OCI-LY7 (cell line): ENCODE data around the gene TCFL5. TPM values are rescaled to one million over a fixed set of nuclear protein-coding genes. Genes with fewer than 3 reads are reported as not detected.

Experiments
- BruUV-seq: library from RNA; stranded (reverse); fragments of 400-500 nt; replicated peaks from 2 replicates; lab custom pipeline; 2021; lab: Mats Ljungman, UMichigan
- CTCF ChIA-PET: fragments of 300-600 bp; sonication (Branson Sonifier 250); formaldehyde crosslinking; loops from one replicate; lab custom pipeline; 2022; ENCODE audit warnings: antibody characterized with exemption; ENCODE audit not compliant: unreplicated experiment; lab: Charles Lee
- POLR2A ChIA-PET: fragments of 300-600 bp; sonication (Branson Sonifier 250); formaldehyde crosslinking; loops from one replicate; lab custom pipeline; 2022; ENCODE audit warnings: antibody characterized with exemption; lab: Charles Lee
- DNase-seq: peaks from one replicate; pipeline ENCODE4 v3.0.0-alpha.2; 2015; ENCODE audit warnings: low spot score
- H2AFZ ChIP-seq: fragments of 200-600 bp; sonication (generic), shearing (Covaris generic); 2 replicates; pipeline ENCODE4 v1.6.1; 2014; ENCODE audit warnings: mild to moderate bottlenecking, antibody characterized with exemption, low read length, moderate library complexity
- H3K27ac ChIP-seq: fragments of 200-600 bp; sonication (generic); 2 replicates; pipeline ENCODE4 v1.5.1; 2014; ENCODE audit warnings: mixed run types, low read depth, mild to moderate bottlenecking, moderate library complexity, low read length, inconsistent platforms; ENCODE audit not compliant: poor library complexity, severe bottlenecking
- H3K36me3 ChIP-seq: fragments of 200-600 bp; sonication (generic); 2 replicates; pipeline ENCODE4 v1.6.1; 2014; ENCODE audit warnings: mild to moderate bottlenecking, antibody characterized with exemption, low read length, moderate library complexity, mixed read lengths; ENCODE audit not compliant: insufficient read depth
- H3K4me1 ChIP-seq: fragments of 200-600 bp; sonication (generic); 2 replicates; pipeline ENCODE4 v1.5.1; 2014; ENCODE audit warnings: mild to moderate bottlenecking, low read length; ENCODE audit not compliant: insufficient read depth, poor library complexity, severe bottlenecking
- H3K4me2 ChIP-seq: fragments of 200-600 bp; sonication (generic); 2 replicates; pipeline ENCODE4 v1.6.1; 2014; ENCODE audit warnings: mild to moderate bottlenecking, low read length
- H3K4me3 ChIP-seq: fragments of 200-600 bp; sonication (generic); 2 replicates; pipeline ENCODE4 v1.5.1; 2014; ENCODE audit warnings: mild to moderate bottlenecking, low read depth, low read length; ENCODE audit not compliant: poor library complexity, severe bottlenecking
- H3K79me2 ChIP-seq: fragments of 200-600 bp; sonication (generic); 2 replicates; pipeline ENCODE4 v1.6.1; 2016; ENCODE audit warnings: low read depth, mild to moderate bottlenecking, low read length, moderate library complexity, mixed read lengths; ENCODE audit not compliant: insufficient read depth
- H3K9me2 ChIP-seq: fragments of 200-600 bp; sonication (generic); 2 replicates; pipeline ENCODE4 v1.6.1; 2016; ENCODE audit warnings: mild to moderate bottlenecking, low read length, mixed read lengths; ENCODE audit not compliant: insufficient read depth
- H3K9me3 ChIP-seq: fragments of 200-600 bp; sonication (generic); 2 replicates; pipeline ENCODE4 v1.6.1; 2014; ENCODE audit warnings: mild to moderate bottlenecking, mixed run types, low read length, mixed read lengths
- H4K20me1 ChIP-seq: fragments of 200-600 bp; sonication (generic); 2 replicates; pipeline ENCODE4 v1.6.1; 2014; ENCODE audit warnings: mild to moderate bottlenecking, antibody characterized with exemption, low read length, moderate library complexity, mixed read lengths; ENCODE audit not compliant: insufficient read depth
- EZH2phosphoT487 ChIP-seq: fragments of 200-600 bp; sonication (generic); IDR thresholded peaks from 2 replicates; pipeline ENCODE4 v1.6.1; 2018; ENCODE audit warnings: low read depth, borderline replicate concordance, mild to moderate bottlenecking, mixed run types, antibody characterized with exemption, low read length, moderate library complexity, mixed read lengths
- intact Hi-C: fragments of 100-400 bp; cut with micrococcal nuclease; formaldehyde crosslinking; loops from one replicate; pipeline ENCODE4 v1.10.0; 2022; ENCODE audit not compliant: unreplicated experiment
- total RNA-seq, 2 experiments: library from RNA; depleted of rRNA in 1 of 2; stranded (reverse); fragments of >200 nt in 1 of 2; shearing (Covaris generic) in 1 of 2; gene quantifications; 2 replicates each; pipeline ENCODE4 v1.2.3, GENCODE V29; 2014 to 2022
- TF ChIP-seq, protein P1 (sequence below): fragments of 200-600 bp; sonication (generic); conservative IDR thresholded peaks from 2 replicates; pipeline ENCODE4 v1.5.1; 2014; ENCODE audit warnings: mild to moderate bottlenecking, antibody characterized with exemption, low read length, moderate library complexity, mixed read lengths

The TCFL5 gene
- total RNA-seq, 2 experiments from 2014 or later, result 8.7 to 9.5 TPM

DNA sequence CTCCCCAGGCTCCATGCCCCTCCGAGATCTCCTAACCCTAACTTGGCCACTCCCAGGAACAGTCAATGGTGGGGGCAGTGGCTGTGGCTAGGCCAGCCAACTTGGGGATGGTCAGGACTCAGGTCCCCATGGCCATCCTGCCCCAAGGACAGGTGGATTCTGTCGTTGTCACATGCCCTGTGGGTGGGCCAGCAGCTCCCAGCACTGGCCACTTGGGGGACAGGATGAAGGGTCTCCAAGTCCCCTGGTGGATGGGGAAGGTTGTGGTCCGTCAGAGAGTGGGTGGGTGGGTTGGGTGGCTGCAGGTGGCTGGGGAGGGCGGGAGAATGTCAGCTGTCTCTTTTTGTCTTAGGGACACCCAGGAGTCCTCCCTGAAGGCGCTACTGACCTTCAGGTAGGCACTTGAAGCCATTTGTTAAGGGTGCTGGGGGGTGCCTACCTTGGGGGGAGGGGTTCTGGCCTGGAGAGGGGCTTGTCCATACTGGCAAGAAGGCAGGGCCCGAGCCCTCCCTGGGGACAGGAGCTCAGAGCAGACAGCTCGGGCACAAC is 39.3 kb downstream of the TCFL5 start:
- DNase-seq, result no peak
- H3K4me1 ChIP-seq, result peaks cover 7% of the 10 kb centered on the region
- no peaks in the 10 kb centered on the region for H3K79me2 ChIP-seq
- intact Hi-C loops, result loop anchor here (1.0 to 2.0 kb wide), 2 partner anchors 25 to 78 kb away; no protein-coding TSS in a partner anchor
- no TSS peak for BruUV-seq
- H3K9me3 ChIP-seq, result no peaks in the 10 kb centered on the region
- no peak overlapping the region for H3K4me3 ChIP-seq
- TF ChIP-seq, protein P1, sequence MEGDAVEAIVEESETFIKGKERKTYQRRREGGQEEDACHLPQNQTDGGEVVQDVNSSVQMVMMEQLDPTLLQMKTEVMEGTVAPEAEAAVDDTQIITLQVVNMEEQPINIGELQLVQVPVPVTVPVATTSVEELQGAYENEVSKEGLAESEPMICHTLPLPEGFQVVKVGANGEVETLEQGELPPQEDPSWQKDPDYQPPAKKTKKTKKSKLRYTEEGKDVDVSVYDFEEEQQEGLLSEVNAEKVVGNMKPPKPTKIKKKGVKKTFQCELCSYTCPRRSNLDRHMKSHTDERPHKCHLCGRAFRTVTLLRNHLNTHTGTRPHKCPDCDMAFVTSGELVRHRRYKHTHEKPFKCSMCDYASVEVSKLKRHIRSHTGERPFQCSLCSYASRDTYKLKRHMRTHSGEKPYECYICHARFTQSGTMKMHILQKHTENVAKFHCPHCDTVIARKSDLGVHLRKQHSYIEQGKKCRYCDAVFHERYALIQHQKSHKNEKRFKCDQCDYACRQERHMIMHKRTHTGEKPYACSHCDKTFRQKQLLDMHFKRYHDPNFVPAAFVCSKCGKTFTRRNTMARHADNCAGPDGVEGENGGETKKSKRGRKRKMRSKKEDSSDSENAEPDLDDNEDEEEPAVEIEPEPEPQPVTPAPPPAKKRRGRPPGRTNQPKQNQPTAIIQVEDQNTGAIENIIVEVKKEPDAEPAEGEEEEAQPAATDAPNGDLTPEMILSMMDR, result no peak
- TF ChIP-seq EZH2phosphoT487, result no peak
- no peak overlapping the region for H3K27ac ChIP-seq
- no peaks in the 10 kb centered on the region for H3K36me3 ChIP-seq
- CTCF ChIA-PET, result interaction anchor here (0.7 to 1.0 kb wide), 4 partner anchors 10 to 52 kb away, joined by 3 to 9 read pairs (median 4); no protein-coding TSS in a partner anchor
- no peak overlapping the region for H2AFZ ChIP-seq
- no peaks in the 10 kb centered on the region for H3K9me2 ChIP-seq
- H4K20me1 ChIP-seq, result no peaks in the 10 kb centered on the region
- H3K4me2 ChIP-seq, result no peak overlapping the region
- POLR2A ChIA-PET, result no interaction called here

DNA sequence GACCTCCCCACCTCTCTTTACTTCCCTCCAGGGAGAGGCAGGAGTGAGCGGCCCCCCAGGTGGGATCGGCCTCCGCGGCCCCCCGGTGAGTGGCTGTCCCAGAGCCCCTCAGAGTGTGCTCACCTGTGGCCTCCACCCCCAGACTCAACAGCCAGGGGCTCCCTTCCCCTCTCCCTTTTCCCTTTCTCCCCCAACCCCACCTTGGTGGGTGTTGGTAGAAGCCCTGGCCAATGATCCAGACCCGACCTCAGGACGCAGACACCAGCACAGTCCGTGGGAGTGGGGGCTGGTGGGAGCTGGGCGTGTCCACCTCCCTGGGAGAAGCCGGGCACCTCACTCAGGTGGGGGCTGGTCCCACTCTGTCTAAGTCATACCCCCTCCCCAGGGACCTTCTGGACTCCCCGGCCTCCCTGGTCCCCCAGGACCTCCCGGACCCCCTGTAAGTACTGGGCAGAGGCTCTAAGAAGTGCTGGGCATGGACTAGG is 39.9 kb downstream of the TCFL5 start:
- H3K4me2 ChIP-seq, result no peak overlapping the region
- TF ChIP-seq EZH2phosphoT487, result no peak
- H3K9me2 ChIP-seq, result no peaks in the 10 kb centered on the region
- no peak overlapping the region for H2AFZ ChIP-seq
- BruUV-seq, result no TSS peak
- no peak overlapping the region for H3K4me3 ChIP-seq
- CTCF ChIA-PET, result no interaction called here
- POLR2A ChIA-PET, result no interaction called here
- H3K4me1 ChIP-seq, result peaks cover 7% of the 10 kb centered on the region
- no peak overlapping the region for H3K27ac ChIP-seq
- H3K36me3 ChIP-seq, result no peaks in the 10 kb centered on the region
- H3K79me2 ChIP-seq, result no peaks in the 10 kb centered on the region
- no peaks in the 10 kb centered on the region for H3K9me3 ChIP-seq
- no peaks in the 10 kb centered on the region for H4K20me1 ChIP-seq
- intact Hi-C loops, result loop anchor here (1.0 to 2.0 kb wide), 2 partner anchors 26 to 79 kb away; no protein-coding TSS in a partner anchor
- DNase-seq, result no peak

DNA sequence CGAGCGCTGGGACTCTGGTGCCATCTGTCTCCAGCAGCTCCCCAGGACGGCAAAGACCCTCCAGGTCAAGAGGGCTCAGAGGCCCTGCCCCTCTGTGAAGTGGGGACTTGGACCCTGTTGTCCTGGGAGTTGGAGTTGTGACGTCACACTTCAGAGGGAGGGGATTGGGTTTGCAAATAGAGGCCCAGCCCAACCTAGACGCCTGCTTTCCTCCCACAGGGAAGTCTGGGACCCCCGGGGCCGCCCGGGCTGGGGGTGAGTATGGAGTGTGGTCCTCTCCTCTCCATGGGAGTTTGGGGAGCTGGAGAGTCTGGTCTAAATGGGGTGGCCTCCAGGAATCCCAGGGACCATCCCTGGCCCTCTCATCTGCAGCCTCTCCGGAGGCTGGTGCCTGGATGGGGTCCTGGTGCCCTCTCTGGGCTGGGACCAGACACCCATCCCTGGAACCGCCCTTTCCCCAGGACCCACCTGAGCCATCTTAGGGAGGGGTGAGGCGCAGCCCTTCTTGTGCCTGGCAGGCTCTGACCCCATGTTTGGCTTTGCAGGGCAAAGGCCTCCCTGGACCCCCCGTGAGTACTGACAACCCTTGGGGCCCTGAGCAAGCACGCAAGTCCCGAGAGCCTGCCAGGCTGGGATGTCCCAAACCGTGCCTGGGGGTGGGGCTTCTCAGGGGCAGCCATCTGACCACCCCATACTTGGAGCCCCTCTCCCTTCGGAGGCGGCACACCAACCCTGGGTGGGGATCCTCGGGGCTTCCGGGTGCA is 40.5 kb downstream of the TCFL5 start:
- no peak for TF ChIP-seq EZH2phosphoT487
- TF ChIP-seq, protein P1, result no peak

More for the DNA sequence above, 40.5 kb downstream of the TCFL5 start:
- Histone ChIP-seq H2AFZ (no peak overlapping the region), H3K9me2 (no peaks in the 10 kb centered on the region), H3K9me3 (no peaks in the 10 kb centered on the region), H3K4me1 (peaks cover 7% of the 10 kb centered on the region), H3K27ac (no peak overlapping the region), H3K4me2 (no peak overlapping the region), H3K79me2 (no peaks in the 10 kb centered on the region), H3K4me3 (no peak overlapping the region), H3K36me3 (no peaks in the 10 kb centered on the region), H4K20me1 (no peaks in the 10 kb centered on the region)
- DNase-seq, result no peak
- no TSS peak for BruUV-seq
- CTCF ChIA-PET, result no interaction called here
- POLR2A ChIA-PET, result no interaction called here
- intact Hi-C loops, result no loop called here
